ENCODE data around the gene TEX53. TPM values are rescaled to one million over a fixed set of nuclear protein-coding genes. Genes with fewer than 3 reads are reported as not detected.

Gene TEX53
- total RNA-seq, 2 donors from 2014 or later = not detected

DNA sequence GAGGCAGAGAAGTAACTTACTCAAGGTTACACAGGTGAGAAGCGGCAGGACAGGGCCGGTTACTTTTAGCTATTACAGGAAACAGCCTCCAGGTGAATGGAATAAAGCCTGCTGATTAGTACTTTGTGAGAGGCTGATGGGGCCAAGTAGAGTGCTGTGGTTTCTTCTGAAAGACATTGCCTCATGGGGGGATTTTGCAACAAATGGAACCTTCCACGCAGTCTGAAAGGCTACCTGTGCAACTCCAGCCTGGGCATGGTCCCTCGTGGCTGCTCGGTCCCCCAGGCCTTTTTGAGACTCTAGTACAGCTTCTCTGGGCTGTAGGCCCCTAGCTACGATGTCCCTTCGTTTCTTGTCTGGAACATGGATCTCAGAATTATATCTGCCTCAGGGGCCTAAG, 44.5 kb downstream of the TEX53 start:
- no peaks in the 10 kb centered on the region for H3K27me3 ChIP-seq
- H3K9me3 ChIP-seq = no peaks in the 10 kb centered on the region
- no peak overlapping the region for H3K4me3 ChIP-seq
- no peaks in the 10 kb centered on the region for H3K4me1 ChIP-seq
- no peaks in the 10 kb centered on the region for H3K36me3 ChIP-seq
- H3K27ac ChIP-seq = peak overlapping the region; percentile 91
- TF ChIP-seq, protein P1, sequence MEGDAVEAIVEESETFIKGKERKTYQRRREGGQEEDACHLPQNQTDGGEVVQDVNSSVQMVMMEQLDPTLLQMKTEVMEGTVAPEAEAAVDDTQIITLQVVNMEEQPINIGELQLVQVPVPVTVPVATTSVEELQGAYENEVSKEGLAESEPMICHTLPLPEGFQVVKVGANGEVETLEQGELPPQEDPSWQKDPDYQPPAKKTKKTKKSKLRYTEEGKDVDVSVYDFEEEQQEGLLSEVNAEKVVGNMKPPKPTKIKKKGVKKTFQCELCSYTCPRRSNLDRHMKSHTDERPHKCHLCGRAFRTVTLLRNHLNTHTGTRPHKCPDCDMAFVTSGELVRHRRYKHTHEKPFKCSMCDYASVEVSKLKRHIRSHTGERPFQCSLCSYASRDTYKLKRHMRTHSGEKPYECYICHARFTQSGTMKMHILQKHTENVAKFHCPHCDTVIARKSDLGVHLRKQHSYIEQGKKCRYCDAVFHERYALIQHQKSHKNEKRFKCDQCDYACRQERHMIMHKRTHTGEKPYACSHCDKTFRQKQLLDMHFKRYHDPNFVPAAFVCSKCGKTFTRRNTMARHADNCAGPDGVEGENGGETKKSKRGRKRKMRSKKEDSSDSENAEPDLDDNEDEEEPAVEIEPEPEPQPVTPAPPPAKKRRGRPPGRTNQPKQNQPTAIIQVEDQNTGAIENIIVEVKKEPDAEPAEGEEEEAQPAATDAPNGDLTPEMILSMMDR (IDR thresholded peaks at IDR 0.05) = no peak
- no peak for DNase-seq
- H3K9ac ChIP-seq (ENCODE audit: low read depth in 2 of 2, low read length in 2 of 2) = no peak overlapping the region
- intact Hi-C loops (cut with DNase I) = no loop called here

GRCh38 chr9:114612272-114612923, 45.2 kb downstream of the TEX53 start:
- DNase-seq = peak; percentile 48
- H3K4me1 ChIP-seq = no peaks in the 10 kb centered on the region

DNA sequence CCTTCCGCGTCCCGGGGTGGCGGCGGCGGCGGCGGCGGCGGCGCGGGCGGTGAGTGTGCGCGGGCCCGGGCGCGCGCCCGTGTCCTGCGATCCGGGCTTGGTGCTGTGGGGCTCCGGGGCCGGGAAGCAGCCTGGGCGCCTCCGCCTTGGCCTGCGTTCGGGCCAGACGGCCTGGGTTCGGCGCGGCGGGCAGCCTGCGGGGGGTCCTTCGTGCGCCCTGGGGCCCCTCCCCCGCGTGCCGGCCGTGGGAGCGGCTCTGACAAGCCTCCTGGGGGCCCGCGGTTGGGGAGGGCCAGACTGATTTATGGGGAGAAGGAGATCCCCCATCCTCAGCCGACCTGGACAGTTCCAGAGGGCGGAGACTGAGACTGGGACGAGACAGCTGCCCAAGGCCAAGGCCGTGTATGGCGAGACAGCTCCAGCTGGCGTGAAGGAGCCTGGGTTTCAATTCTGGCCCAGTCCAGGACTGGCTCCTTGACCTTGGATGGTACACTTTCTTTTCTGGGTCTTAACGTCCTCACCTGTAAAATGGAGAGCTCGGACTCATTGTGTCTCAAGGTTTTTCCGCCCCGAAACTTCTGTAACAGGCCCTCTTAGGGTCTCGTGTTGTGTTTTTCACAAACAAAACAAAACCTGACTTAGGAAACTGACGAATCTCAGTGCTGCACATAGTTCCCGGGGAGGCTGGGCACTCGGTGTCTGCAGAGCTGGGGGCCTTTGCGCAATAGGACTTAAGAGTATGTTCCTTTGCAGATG, 45.9 kb downstream of the TEX53 start:
- Histone ChIP-seq H3K9me3 (no peaks in the 10 kb centered on the region), H3K4me3 (peak overlapping the region; percentile 71), H3K9ac (ENCODE audit: low read depth in 2 of 2, low read length in 2 of 2) (peak overlapping the region; percentile 74 to 88), H3K27ac (peak overlapping the region; percentile 91), H3K27me3 (no peaks in the 10 kb centered on the region), H3K4me1 (no peaks in the 10 kb centered on the region), H3K36me3 (no peaks in the 10 kb centered on the region)
- TF ChIP-seq, protein P1 (IDR thresholded peaks at IDR 0.05) = no peak
- peak; percentile 68 for DNase-seq
- intact Hi-C loops (cut with DNase I) = no loop called here

More at GRCh38 chr9:114612272-114612923, 45.2 kb downstream of the TEX53 start:
- Histone ChIP-seq H3K27ac (peak overlapping the region; percentile 91), H3K9me3 (no peaks in the 10 kb centered on the region), H3K4me3 (peak overlapping the region; percentile 71), H3K27me3 (no peaks in the 10 kb centered on the region), H3K9ac (ENCODE audit: low read depth in 2 of 2, low read length in 2 of 2) (peak overlapping the region; percentile 16 to 74), H3K36me3 (no peaks in the 10 kb centered on the region)
- TF ChIP-seq, protein P1 (IDR thresholded peaks at IDR 0.05) = no peak
- intact Hi-C loops (cut with DNase I) = no loop called here

DNA sequence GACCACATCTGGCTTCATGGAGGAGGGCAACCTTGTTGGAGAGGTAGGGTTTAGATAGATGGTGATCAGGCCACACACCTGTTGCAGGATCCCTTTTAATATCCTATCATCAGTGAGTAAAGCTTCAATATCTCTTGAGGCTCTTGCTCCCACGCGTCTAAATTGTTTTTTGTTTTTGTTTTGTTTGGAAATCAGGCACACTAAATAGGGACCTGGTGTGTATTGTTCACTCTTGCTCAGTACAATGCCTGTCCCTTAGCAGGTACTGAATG, 49.1 kb downstream of the TEX53 start:
- H3K36me3 ChIP-seq = no peaks in the 10 kb centered on the region

GRCh38 chr9:114607671-114608524, 49.7 kb downstream of the TEX53 start:
- Histone ChIP-seq H3K4me3 (no peak overlapping the region), H3K9ac (ENCODE audit: low read depth in 2 of 2, low read length in 2 of 2) (no peak overlapping the region), H3K27me3 (no peaks in the 10 kb centered on the region), H3K9me3 (no peaks in the 10 kb centered on the region), H3K4me1 (no peaks in the 10 kb centered on the region), H3K36me3 (no peaks in the 10 kb centered on the region), H3K27ac (no peak overlapping the region)
- DNase-seq = no peak
- TF ChIP-seq, protein P1 (IDR thresholded peaks at IDR 0.05) = no peak
- intact Hi-C loops (cut with DNase I) = no loop called here

More for the DNA sequence above, 49.1 kb downstream of the TEX53 start:
- TF ChIP-seq, protein P1 (IDR thresholded peaks at IDR 0.05) = no peak
- Histone ChIP-seq H3K4me1 (no peaks in the 10 kb centered on the region), H3K9ac (ENCODE audit: low read depth in 2 of 2, low read length in 2 of 2) (no peak overlapping the region), H3K27me3 (no peaks in the 10 kb centered on the region), H3K4me3 (no peak overlapping the region), H3K27ac (no peak overlapping the region), H3K9me3 (no peaks in the 10 kb centered on the region)
- intact Hi-C loops (cut with DNase I) = no loop called here
- DNase-seq = no peak
